HEK293 (cell line): Measurements from ENCODE around the gene SLC2A2.

Experiments
- CTCF ChIA-PET: fragments of 350-600 bp; formaldehyde crosslinking; extraction: SDS; loops from one replicate; lab custom pipeline; 2021; ENCODE audit warnings: antibody characterized with exemption; lab: Yijun Ruan, JAX
- POLR2A ChIA-PET: fragments of 300-600 bp; formaldehyde crosslinking; extraction: SDS; loops from one replicate; lab custom pipeline; 2020; ENCODE audit warnings: antibody characterized with exemption, inconsistent platforms; lab: Yijun Ruan, JAX
- H3K27ac ChIP-seq: fragments of 200-500 bp; sonication (Bioruptor generic); 2 replicates; pipeline ENCODE4 v1.5.1; 2014; ENCODE audit warnings: low read depth, low read length, control low read depth, inconsistent platforms; ENCODE audit errors: extremely low read depth
- H3K36me3 ChIP-seq, 2 experiments: fragments of 200-500 bp in 1 of 2; sonication (Bioruptor generic) in 1 of 2; 1 replicate in 1 of 2; 2 replicates in 1 of 2; pipeline ENCODE4 v1.5.1; 2014 to 2017; ENCODE audit warnings: inconsistent platforms in 2 of 2, low read length in 2 of 2; ENCODE audit not compliant: control insufficient read depth in 2 of 2, insufficient read depth in 1 of 2
- H3K4me1 ChIP-seq: fragments of 200-500 bp; sonication (Bioruptor generic); 2 replicates; pipeline ENCODE4 v1.5.1; 2014; ENCODE audit warnings: mild to moderate bottlenecking, low read length, inconsistent platforms; ENCODE audit not compliant: control insufficient read depth, insufficient read depth
- H3K4me3 ChIP-seq: 2 replicates; pipeline ENCODE4 v1.5.1; 2011; ENCODE audit warnings: low read depth, mild to moderate bottlenecking, control low read depth, low read length, moderate library complexity
- H3K9me3 ChIP-seq: fragments of 200-500 bp; sonication (Bioruptor generic); 2 replicates; pipeline ENCODE4 v1.5.1; 2014; ENCODE audit warnings: low read depth, low read length, inconsistent platforms; ENCODE audit not compliant: control insufficient read depth, insufficient read depth
- KLF1 ChIP-seq: fragments of 450-650 bp; formaldehyde crosslinking; IDR thresholded peaks from 2 replicates; pipeline ENCODE4 v1.5.1; 2016; ENCODE audit warnings: missing biosample characterization, missing genetic modification characterization
- SETDB1 ChIP-seq: IDR thresholded peaks from one replicate; pipeline ENCODE4 v1.6.1; 2017; ENCODE audit warnings: mild to moderate bottlenecking, low read length, moderate library complexity, mixed read lengths; ENCODE audit not compliant: insufficient read length
- YY2 ChIP-seq: fragments of 450-650 bp; formaldehyde crosslinking; IDR thresholded peaks from 2 replicates; pipeline ENCODE4 v1.5.1; 2016; ENCODE audit warnings: missing biosample characterization, missing genetic modification characterization
- ZEB2 ChIP-seq: fragments of 450-650 bp; formaldehyde crosslinking; IDR thresholded peaks from 2 replicates; pipeline ENCODE4 v1.5.1; 2016; ENCODE audit warnings: missing biosample characterization, missing genetic modification characterization
- ZFP69B ChIP-seq: fragments of 450-650 bp; formaldehyde crosslinking; IDR thresholded peaks from 2 replicates; pipeline ENCODE4 v1.5.1; 2016; ENCODE audit warnings: missing biosample characterization, missing genetic modification characterization
- ZNF169 ChIP-seq: fragments of 450-650 bp; formaldehyde crosslinking; IDR thresholded peaks from 2 replicates; pipeline ENCODE4 v1.5.1; 2016; ENCODE audit warnings: missing biosample characterization, missing genetic modification characterization
- ZNF2 ChIP-seq: fragments of 450-650 bp; formaldehyde crosslinking; IDR thresholded peaks from 2 replicates; pipeline ENCODE4 v1.5.1; 2016; ENCODE audit warnings: missing biosample characterization, missing genetic modification characterization
- ZNF211 ChIP-seq: fragments of 450-650 bp; formaldehyde crosslinking; IDR thresholded peaks from 2 replicates; pipeline ENCODE4 v1.5.1; 2016; ENCODE audit warnings: low read depth, missing biosample characterization, missing genetic modification characterization
- ZNF221 ChIP-seq: fragments of 450-650 bp; formaldehyde crosslinking; IDR thresholded peaks from 2 replicates; pipeline ENCODE4 v1.5.1; 2017; ENCODE audit warnings: missing biosample characterization, missing genetic modification characterization, borderline replicate concordance
- ZNF266 ChIP-seq: fragments of 450-650 bp; formaldehyde crosslinking; IDR thresholded peaks from 2 replicates; pipeline ENCODE4 v1.5.1; 2016; ENCODE audit warnings: missing biosample characterization, missing genetic modification characterization, low read depth
- ZNF324 ChIP-seq: fragments of 450-650 bp; formaldehyde crosslinking; IDR thresholded peaks from 2 replicates; pipeline ENCODE4 v1.5.1; 2016; ENCODE audit warnings: missing biosample characterization, missing genetic modification characterization
- ZNF341 ChIP-seq: fragments of 450-650 bp; formaldehyde crosslinking; IDR thresholded peaks from 2 replicates; pipeline ENCODE4; 2016; ENCODE audit warnings: low read depth, missing biosample characterization, missing genetic modification characterization
- ZNF391 ChIP-seq: fragments of 450-650 bp; formaldehyde crosslinking; IDR thresholded peaks from 2 replicates; pipeline ENCODE4 v1.5.1; 2016; ENCODE audit warnings: low read depth, missing biosample characterization, missing genetic modification characterization, borderline replicate concordance
- ZNF398 ChIP-seq: fragments of 450-650 bp; formaldehyde crosslinking; IDR thresholded peaks from 2 replicates; pipeline ENCODE4 v1.5.1; 2017; ENCODE audit warnings: missing biosample characterization, missing genetic modification characterization
- ZNF521 ChIP-seq: fragments of 450-650 bp; formaldehyde crosslinking; IDR thresholded peaks from 2 replicates; pipeline ENCODE4 v1.5.1; 2017; ENCODE audit warnings: missing biosample characterization, mild to moderate bottlenecking, missing genetic modification characterization
- ZNF529 ChIP-seq: fragments of 450-650 bp; formaldehyde crosslinking; IDR thresholded peaks from 2 replicates; pipeline ENCODE4 v1.5.1; 2017; ENCODE audit warnings: missing genetic modification characterization, missing biosample characterization; ENCODE audit not compliant: insufficient replicate concordance
- ZNF600 ChIP-seq: fragments of 450-650 bp; formaldehyde crosslinking; IDR thresholded peaks from 2 replicates; pipeline ENCODE4 v1.5.1; 2016; ENCODE audit warnings: missing biosample characterization, missing genetic modification characterization
- ZNF610 ChIP-seq: fragments of 450-650 bp; formaldehyde crosslinking; IDR thresholded peaks from 2 replicates; pipeline ENCODE4 v1.5.1; 2016; ENCODE audit warnings: missing biosample characterization, missing genetic modification characterization, borderline replicate concordance
- ZNF626 ChIP-seq: fragments of 450-650 bp; sonication (Bioruptor Pico); formaldehyde crosslinking; IDR thresholded peaks from 2 replicates; pipeline ENCODE4 v1.5.1; 2018; ENCODE audit warnings: missing biosample characterization, missing genetic modification characterization, inconsistent platforms
- ZNF629 ChIP-seq: fragments of 450-650 bp; formaldehyde crosslinking; IDR thresholded peaks from 2 replicates; pipeline ENCODE4 v1.5.1; 2017; ENCODE audit warnings: missing biosample characterization, missing genetic modification characterization
- ZNF658 ChIP-seq: fragments of 450-650 bp; formaldehyde crosslinking; IDR thresholded peaks from 2 replicates; pipeline ENCODE4; 2016; ENCODE audit warnings: missing biosample characterization, missing genetic modification characterization
- ZNF768 ChIP-seq: fragments of 450-650 bp; formaldehyde crosslinking; IDR thresholded peaks from 2 replicates; pipeline ENCODE4 v1.5.1; 2018; ENCODE audit warnings: missing biosample characterization, mild to moderate bottlenecking, missing genetic modification characterization
- ZXDB ChIP-seq: fragments of 450-650 bp; formaldehyde crosslinking; IDR thresholded peaks from 2 replicates; pipeline ENCODE4 v1.5.1; 2016; ENCODE audit warnings: missing biosample characterization, missing genetic modification characterization
- TF ChIP-seq, protein P1 (sequence below): fragments of 450-650 bp; formaldehyde crosslinking; IDR thresholded peaks from 2 replicates; pipeline ENCODE4 v1.5.1; 2017; ENCODE audit warnings: missing biosample characterization, missing genetic modification characterization
- TF ChIP-seq, protein P2 (sequence below): fragments of 450-650 bp; formaldehyde crosslinking; IDR thresholded peaks from 2 replicates; pipeline ENCODE4 v1.5.1; 2017; ENCODE audit warnings: missing biosample characterization, missing genetic modification characterization

SLC2A2 gene

GRCh38 chr3:171065732-171066131, 39.2 kb upstream of the SLC2A2 start:
- Histone ChIP-seq H3K27ac (no peak overlapping the region), H3K4me3 (no peak overlapping the region), H3K4me1 (no peaks in the 10 kb centered on the region), H3K36me3 (peaks cover 0 to 22% of the 10 kb centered on the region in 2 experiments; a peak in 1 of 3 replicates), H3K9me3 (no peaks in the 10 kb centered on the region)
- ChIA-PET POLR2A (interaction anchor here (0.7 kb wide), 2 partner anchors 16 to 1035 kb away, joined by 3 to 6 read pairs; no protein-coding TSS in a partner anchor), CTCF (interaction anchor here (0.6 kb wide), 1 partner anchor 112 kb away, joined by 3 read pairs; no protein-coding TSS in a partner anchor)
- no peak for TF ChIP-seq ZNF600

DNA sequence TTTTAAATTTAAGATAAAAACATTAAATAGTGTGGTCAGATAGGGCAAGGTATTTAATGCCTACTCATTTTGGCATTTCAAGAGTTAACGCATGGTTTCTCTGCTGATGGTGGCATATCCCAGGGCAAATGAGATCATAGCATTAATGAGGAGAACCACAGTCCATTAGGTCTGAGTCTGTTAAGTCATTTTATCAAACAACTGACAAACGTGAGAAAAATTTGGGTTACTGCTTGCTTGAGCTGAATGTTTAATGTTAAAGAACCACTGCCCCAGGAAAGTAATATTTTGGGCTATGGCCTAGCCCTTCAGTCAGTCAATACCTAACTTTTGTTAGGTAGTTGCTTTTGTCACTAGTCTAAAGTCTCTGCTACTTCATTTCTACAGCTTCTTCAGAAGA, 37.9 kb upstream of the SLC2A2 start:
- no peaks in the 10 kb centered on the region for H3K4me1 ChIP-seq
- no peak overlapping the region for H3K27ac ChIP-seq
- no peak overlapping the region for H3K4me3 ChIP-seq
- peaks cover 0 to 18% of the 10 kb centered on the region in 2 experiments; a peak in 1 of 3 replicates for H3K36me3 ChIP-seq
- CTCF ChIA-PET: interaction anchor here (0.5 kb wide), 2 partner anchors 38 to 123 kb away, joined by 3 read pairs; partner anchors contain the start of gene SLC2A2
- POLR2A ChIA-PET: no interaction called here
- H3K9me3 ChIP-seq: no peaks in the 10 kb centered on the region
- TF ChIP-seq ZNF600 (no peak), ZXDB (tag by site-specific recombination) (no peak), ZNF211 (tag by site-specific recombination) (no peak), ZNF768 (tag by site-specific recombination) (no peak)

GRCh38 chr3:171061749-171062148, 35.2 kb upstream of the SLC2A2 start:
- H3K36me3 ChIP-seq: peaks cover 0 to 14% of the 10 kb centered on the region in 2 experiments; a peak in 1 of 3 replicates
- CTCF ChIA-PET: interaction anchor here (1.0 kb wide), 1 partner anchor 11 kb away, joined by 5 read pairs; no protein-coding TSS in a partner anchor
- no peak overlapping the region for H3K4me3 ChIP-seq
- POLR2A ChIA-PET: no interaction called here
- no peaks in the 10 kb centered on the region for H3K4me1 ChIP-seq
- no peak overlapping the region for H3K27ac ChIP-seq
- no peak for TF ChIP-seq ZXDB (tag by site-specific recombination)
- TF ChIP-seq ZNF629 (tag by site-specific recombination): no peak
- no peak for TF ChIP-seq ZNF398
- no peak for TF ChIP-seq ZNF324
- TF ChIP-seq ZNF341 (tag by site-specific recombination): no peak
- TF ChIP-seq ZNF626 (tag by site-specific recombination): no peak
- no peak for TF ChIP-seq ZEB2
- TF ChIP-seq KLF1 (tag by site-specific recombination): no peak
- TF ChIP-seq ZNF610: no peak
- no peak for TF ChIP-seq ZNF658 (tag by site-specific recombination)
- H3K9me3 ChIP-seq: no peaks in the 10 kb centered on the region

GRCh38 chr3:171059978-171060377, 33.5 kb upstream of the SLC2A2 start:
- no peaks in the 10 kb centered on the region for H3K9me3 ChIP-seq
- TF ChIP-seq ZNF266 (tag by site-specific recombination) (no peak), ZNF169 (tag by site-specific recombination) (no peak), ZNF529 (tag by site-specific recombination) (no peak), ZNF221 (tag by site-specific recombination) (no peak), ZNF391 (tag by site-specific recombination) (no peak), KLF1 (tag by site-specific recombination) (no peak), ZNF2 (tag by site-specific recombination) (no peak), ZFP69B (tag by site-specific recombination) (no peak), ZNF521 (tag by site-specific recombination) (no peak), SETDB1 (no peak), YY2 (tag by site-specific recombination) (no peak)
- TF ChIP-seq, protein P1, sequence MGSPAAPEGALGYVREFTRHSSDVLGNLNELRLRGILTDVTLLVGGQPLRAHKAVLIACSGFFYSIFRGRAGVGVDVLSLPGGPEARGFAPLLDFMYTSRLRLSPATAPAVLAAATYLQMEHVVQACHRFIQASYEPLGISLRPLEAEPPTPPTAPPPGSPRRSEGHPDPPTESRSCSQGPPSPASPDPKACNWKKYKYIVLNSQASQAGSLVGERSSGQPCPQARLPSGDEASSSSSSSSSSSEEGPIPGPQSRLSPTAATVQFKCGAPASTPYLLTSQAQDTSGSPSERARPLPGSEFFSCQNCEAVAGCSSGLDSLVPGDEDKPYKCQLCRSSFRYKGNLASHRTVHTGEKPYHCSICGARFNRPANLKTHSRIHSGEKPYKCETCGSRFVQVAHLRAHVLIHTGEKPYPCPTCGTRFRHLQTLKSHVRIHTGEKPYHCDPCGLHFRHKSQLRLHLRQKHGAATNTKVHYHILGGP (tag by site-specific recombination): no peak
- TF ChIP-seq, protein P2, sequence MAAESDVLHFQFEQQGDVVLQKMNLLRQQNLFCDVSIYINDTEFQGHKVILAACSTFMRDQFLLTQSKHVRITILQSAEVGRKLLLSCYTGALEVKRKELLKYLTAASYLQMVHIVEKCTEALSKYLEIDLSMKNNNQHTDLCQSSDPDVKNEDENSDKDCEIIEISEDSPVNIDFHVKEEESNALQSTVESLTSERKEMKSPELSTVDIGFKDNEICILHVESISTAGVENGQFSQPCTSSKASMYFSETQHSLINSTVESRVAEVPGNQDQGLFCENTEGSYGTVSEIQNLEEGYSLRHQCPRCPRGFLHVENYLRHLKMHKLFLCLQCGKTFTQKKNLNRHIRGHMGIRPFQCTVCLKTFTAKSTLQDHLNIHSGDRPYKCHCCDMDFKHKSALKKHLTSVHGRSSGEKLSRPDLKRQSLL (tag by site-specific recombination): no peak
- TF ChIP-seq, all 188 proteins: peak for 0
- H3K27ac ChIP-seq: no peak overlapping the region
- no peaks in the 10 kb centered on the region for H3K4me1 ChIP-seq
- CTCF ChIA-PET: no interaction called here
- H3K4me3 ChIP-seq: no peak overlapping the region
- POLR2A ChIA-PET: no interaction called here
- peaks cover 0 to 6% of the 10 kb centered on the region in 2 experiments; a peak in 1 of 3 replicates for H3K36me3 ChIP-seq
